H1 (cell line): Measurements from ENCODE around the gene NRXN3. TPM values are rescaled to one million over a fixed set of nuclear protein-coding genes. Genes with fewer than 3 reads are reported as not detected.

ENCODE experiments used
- CTCF ChIA-PET: fragments of 300-600 bp; sonication (Branson Sonifier 250); formaldehyde crosslinking; loops from one replicate; lab custom pipeline; 2021; ENCODE audit not compliant: partially characterized antibody; lab: Charles Lee
- POLR2A ChIA-PET: fragments of 300-600 bp; sonication (Branson Sonifier 250); formaldehyde crosslinking; loops from one replicate; lab custom pipeline; 2021; ENCODE audit warnings: inconsistent platforms; ENCODE audit not compliant: partially characterized antibody; lab: Charles Lee
- DNase-seq, 2 experiments: peaks; one replicate each; pipeline versions ENCODE4 v3.0.0 to v3.0.0-alpha.2; 2010 to 2022; ENCODE audit warnings: low spot score in 2 of 2, low read depth in 1 of 2, mixed read lengths in 1 of 2
- FAIRE-seq: peaks from 2 replicates; lab custom pipeline; 2011; peaks lifted over from hg19 to GRCh38; lab: Jason Lieb, UNC
- H2AFZ ChIP-seq: 2 replicates; pipeline ENCODE4 v1.8.1; 2012; ENCODE audit warnings: low read length, inconsistent platforms
- H2AK5ac ChIP-seq: 2 replicates; pipeline ENCODE4 v1.6.1; 2013; ENCODE audit warnings: low read depth, low read length
- H2BK120ac ChIP-seq: replicated peaks from 2 replicates; pipeline ENCODE3; 2013; ENCODE audit warnings: low read depth, low read length, inconsistent platforms
- H2BK12ac ChIP-seq: 2 replicates; pipeline ENCODE4 v1.6.1; 2013; ENCODE audit warnings: low read depth, low read length
- H2BK15ac ChIP-seq: 2 replicates; pipeline ENCODE4 v1.6.1; 2013; ENCODE audit warnings: low read length
- H2BK20ac ChIP-seq: 2 replicates; pipeline ENCODE4 v1.6.1; 2013; ENCODE audit warnings: low read length
- H2BK5ac ChIP-seq: 2 replicates; pipeline ENCODE4 v1.6.1; 2013; ENCODE audit warnings: low read depth, low read length
- H3K14ac ChIP-seq: 2 replicates; pipeline ENCODE4 v1.6.1; 2013; ENCODE audit warnings: inconsistent platforms; ENCODE audit not compliant: insufficient read length
- H3K18ac ChIP-seq: 2 replicates; pipeline ENCODE4 v1.6.1; 2013; ENCODE audit warnings: low read length; ENCODE audit errors: extremely low read depth
- H3K23ac ChIP-seq: 2 replicates; pipeline ENCODE4 v1.6.1; 2013; ENCODE audit warnings: inconsistent platforms; ENCODE audit not compliant: insufficient read length
- H3K23me2 ChIP-seq: 2 replicates; pipeline ENCODE4 v1.6.1; 2013; ENCODE audit warnings: low read depth, low read length
- H3K27ac ChIP-seq: 2 replicates; pipeline ENCODE4 v1.6.1; 2011; ENCODE audit warnings: low read depth, low read length, inconsistent platforms
- H3K27me3 ChIP-seq, 4 experiments: replicated peaks in 1 of 4; 1 replicate in 1 of 4; 2 replicates in 3 of 4; pipeline versions ENCODE4 v1.6.1 to v1.8.1; 2011 to 2013; ENCODE audit warnings: low read length in 3 of 4, mild to moderate bottlenecking in 3 of 4, inconsistent platforms in 2 of 4, mixed read lengths in 2 of 4, moderate library complexity in 1 of 4; ENCODE audit not compliant: control insufficient read depth in 3 of 4, insufficient read depth in 3 of 4; ENCODE audit errors: extremely low read depth in 1 of 4
- H3K36me3 ChIP-seq, 4 experiments: 2 replicates each; pipeline versions ENCODE4 v1.6.1 to v1.8.1; 2011 to 2013; ENCODE audit warnings: mild to moderate bottlenecking in 4 of 4, low read length in 3 of 4, moderate library complexity in 2 of 4, control low read depth in 1 of 4, inconsistent platforms in 1 of 4; ENCODE audit not compliant: insufficient read depth in 4 of 4, control insufficient read depth in 2 of 4
- H3K4ac ChIP-seq: replicated peaks from 2 replicates; pipeline ENCODE3; 2013; ENCODE audit warnings: low read length, low read depth, mixed read lengths, inconsistent platforms; ENCODE audit not compliant: insufficient read length
- H3K4me1 ChIP-seq, 4 experiments: replicated peaks in 1 of 4; 1 replicate in 1 of 4; 2 replicates in 3 of 4; pipeline versions ENCODE4 v1.6.1 to v1.8.1; 2011 to 2013; ENCODE audit warnings: low read length in 3 of 4, inconsistent platforms in 2 of 4, mixed read lengths in 1 of 4; ENCODE audit not compliant: insufficient read depth in 4 of 4, control insufficient read depth in 3 of 4
- H3K4me2 ChIP-seq, 2 experiments: 2 replicates each; pipeline versions ENCODE4 v1.6.1 to v1.8.1; 2011 to 2013; ENCODE audit warnings: low read depth in 2 of 2, low read length in 2 of 2, control low read depth in 1 of 2, inconsistent platforms in 1 of 2, mild to moderate bottlenecking in 1 of 2; ENCODE audit not compliant: insufficient read depth in 1 of 2
- H3K4me3 ChIP-seq, 4 experiments: fragments of 200-600, 300-600 bp in 1 of 4; sonication (generic), shearing (Covaris generic), sonication (Bioruptor Twin) in 1 of 4; 2 replicates each; pipeline versions ENCODE4 v1.5.1 to v1.8.1; 2011 to 2016; ENCODE audit warnings: low read length in 4 of 4, low read depth in 3 of 4, control low read depth in 2 of 4, inconsistent platforms in 2 of 4, mild to moderate bottlenecking in 2 of 4, mixed read lengths in 1 of 4, moderate library complexity in 1 of 4; ENCODE audit not compliant: insufficient read depth in 2 of 4; ENCODE audit errors: extremely low read depth in 1 of 4
- H3K56ac ChIP-seq: replicated peaks from 2 replicates; pipeline ENCODE3; 2013; ENCODE audit warnings: low read depth, mild to moderate bottlenecking, mixed read lengths, low read length, inconsistent platforms; ENCODE audit not compliant: insufficient read length
- H3K79me1 ChIP-seq: 2 replicates; pipeline ENCODE4 v1.6.1; 2013; ENCODE audit warnings: low read depth, low read length, control low read depth
- H3K79me2 ChIP-seq, 2 experiments: 2 replicates each; pipeline versions ENCODE4 v1.6.1 to v1.8.1; 2012 to 2013; ENCODE audit warnings: low read length in 2 of 2, mild to moderate bottlenecking in 2 of 2, inconsistent platforms in 1 of 2; ENCODE audit not compliant: insufficient read depth in 2 of 2, control insufficient read depth in 1 of 2
- H3K9ac ChIP-seq, 4 experiments: replicated peaks in 1 of 4; 1 replicate in 1 of 4; 2 replicates in 3 of 4; pipeline versions ENCODE4 v1.6.1 to v1.8.1; 2011 to 2013; ENCODE audit warnings: low read depth in 3 of 4, low read length in 3 of 4, control low read depth in 2 of 4, mild to moderate bottlenecking in 2 of 4, moderate library complexity in 2 of 4, inconsistent platforms in 1 of 4; ENCODE audit errors: extremely low read depth in 1 of 4
- H3K9me3 ChIP-seq, 2 experiments: 2 replicates each; pipeline versions ENCODE4 v1.6.1 to v1.8.1; 2012 to 2013; ENCODE audit warnings: mild to moderate bottlenecking in 2 of 2, moderate library complexity in 2 of 2, control low read depth in 1 of 2, inconsistent platforms in 1 of 2, low read depth in 1 of 2, low read length in 1 of 2, mixed read lengths in 1 of 2; ENCODE audit not compliant: insufficient read depth in 2 of 2
- H4K20me1 ChIP-seq, 2 experiments: replicated peaks in 1 of 2; 2 replicates each; pipeline versions ENCODE3 to v1.8.1; 2011 to 2013; ENCODE audit warnings: inconsistent platforms in 2 of 2, low read length in 2 of 2, mild to moderate bottlenecking in 1 of 2; ENCODE audit not compliant: insufficient read depth in 2 of 2, control insufficient read depth in 1 of 2
- H4K5ac ChIP-seq: 2 replicates; pipeline ENCODE4 v1.6.1; 2013; ENCODE audit warnings: low read length, low read depth, mixed read lengths, inconsistent platforms; ENCODE audit not compliant: insufficient read length
- H4K8ac ChIP-seq: 2 replicates; pipeline ENCODE4 v1.8.0; 2013; ENCODE audit warnings: mild to moderate bottlenecking, moderate library complexity, low read length, inconsistent platforms; ENCODE audit not compliant: insufficient read depth; ENCODE audit errors: extremely low read depth
- H4K91ac ChIP-seq: replicated peaks from 2 replicates; pipeline ENCODE3; 2013; ENCODE audit warnings: low read length, mixed read lengths, inconsistent platforms; ENCODE audit not compliant: insufficient read length
- TCF12 ChIP-seq: IDR thresholded peaks from 2 replicates; pipeline ENCODE4 v1.6.1; 2011; ENCODE audit warnings: low read depth, mild to moderate bottlenecking, low read length
- WGBS, 2 experiments: shearing (Covaris generic) in 1 of 2; methylation state at CpG; one replicate each; pipeline versions ENCODE4 v1.1.6 to v1.1.7; 2013 to 2015; ENCODE audit warnings: low lambda C conversion rate in 2 of 2, mixed read lengths in 2 of 2, inconsistent platforms in 1 of 2, low coverage in 1 of 2, missing lambda C conversion rate in 1 of 2; ENCODE audit not compliant: insufficient replicate concordance in 2 of 2, insufficient coverage in 1 of 2, insufficient read length in 1 of 2; ENCODE audit errors: extremely low coverage in 1 of 2, missing lambda C conversion rate in 1 of 2; 5-methylcytosine and 5-hydroxymethylcytosine counted together
- polyA plus RNA-seq, 7 experiments: library from polyadenylated mRNA; depleted of rRNA in 3 of 7; stranded (reverse) in 5 of 7; unstranded in 2 of 7; fragments of >200 nt in 5 of 7; fragments of 200-250 nt in 2 of 7; gene quantifications; 1 replicate in 5 of 7; 2 replicates in 1 of 7; 4 replicates in 1 of 7; pipeline versions ENCODE4 v1.2.1 to v1.2.3, GENCODE V29; 2011 to 2013; ENCODE audit warnings: missing spikeins in 2 of 7, mixed read lengths in 2 of 7
- total RNA-seq: library from RNA; stranded (reverse); fragmentation: NEBNext Ultra II Directional; extraction: Animal tissue kit (Norgen Biotek cat#: 25700); gene quantifications from 2 replicates; pipeline ENCODE4 v1.2.1, GENCODE V29; 2021
- TF ChIP-seq, protein P1 (sequence below): IDR thresholded peaks from 2 replicates; pipeline ENCODE4 v1.6.1; 2012; ENCODE audit warnings: inconsistent platforms

NRXN3 gene
- total and polyA plus RNA-seq, 2 of the 8 experiments (the other 6 are each of a cell fraction or from before 2014, with no cell fraction given): 2.6 to 4.1 TPM

DNA sequence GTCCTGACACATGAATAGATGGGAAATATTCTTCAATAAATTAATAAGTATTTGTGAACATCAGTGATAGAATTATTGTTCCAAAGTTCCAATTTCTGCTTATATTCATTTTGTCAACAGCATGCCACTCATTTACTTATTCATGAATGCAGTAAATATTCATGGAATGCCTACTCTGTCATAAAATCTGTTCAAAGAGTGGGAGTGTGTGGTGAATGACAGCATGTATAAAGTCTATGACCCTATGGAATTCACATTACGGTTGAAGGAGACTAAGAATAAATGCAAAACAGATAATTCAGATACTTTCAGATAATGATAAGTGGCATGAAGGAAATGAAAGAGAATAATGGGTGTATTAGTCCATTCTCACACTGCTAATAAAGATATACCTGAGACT is 494.7 kb downstream of the NRXN3 start:
- H3K56ac ChIP-seq: no peak overlapping the region
- no peak for FAIRE-seq
- H3K4ac ChIP-seq: no peak overlapping the region
- no peaks in the 10 kb centered on the region for H3K27me3 ChIP-seq
- no peak overlapping the region for H3K27ac ChIP-seq
- no peak overlapping the region for H3K18ac ChIP-seq
- no peak overlapping the region for H2BK120ac ChIP-seq
- H4K8ac ChIP-seq: no peak overlapping the region
- H3K9ac ChIP-seq: no peak overlapping the region
- H3K14ac ChIP-seq: no peak overlapping the region
- POLR2A ChIA-PET: no interaction called here
- H2BK15ac ChIP-seq: no peak overlapping the region
- no peaks in the 10 kb centered on the region for H3K79me2 ChIP-seq
- no peak overlapping the region for H3K4me3 ChIP-seq
- DNase-seq: no peak
- no peak overlapping the region for H2BK5ac ChIP-seq
- H2BK12ac ChIP-seq: no peak overlapping the region
- CTCF ChIA-PET: interaction anchor here (1.3 kb wide), 1 partner anchor 74 kb away, joined by 3 read pairs; no protein-coding TSS in a partner anchor
- H4K20me1 ChIP-seq: no peaks in the 10 kb centered on the region
- no peaks in the 10 kb centered on the region for H3K36me3 ChIP-seq
- no peak overlapping the region for H4K5ac ChIP-seq
- no peak overlapping the region for H3K23ac ChIP-seq
- TF ChIP-seq, protein P1, sequence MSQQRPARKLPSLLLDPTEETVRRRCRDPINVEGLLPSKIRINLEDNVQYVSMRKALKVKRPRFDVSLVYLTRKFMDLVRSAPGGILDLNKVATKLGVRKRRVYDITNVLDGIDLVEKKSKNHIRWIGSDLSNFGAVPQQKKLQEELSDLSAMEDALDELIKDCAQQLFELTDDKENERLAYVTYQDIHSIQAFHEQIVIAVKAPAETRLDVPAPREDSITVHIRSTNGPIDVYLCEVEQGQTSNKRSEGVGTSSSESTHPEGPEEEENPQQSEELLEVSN: no peak
- no peak for TF ChIP-seq TCF12
- no peak overlapping the region for H4K91ac ChIP-seq
- H3K4me1 ChIP-seq: no peaks in the 10 kb centered on the region
- H3K79me1 ChIP-seq: no peaks in the 10 kb centered on the region
- H2AK5ac ChIP-seq: no peak overlapping the region
- no peaks in the 10 kb centered on the region for H3K9me3 ChIP-seq
- H3K23me2 ChIP-seq: no peaks in the 10 kb centered on the region
- H2BK20ac ChIP-seq: no peak overlapping the region
- H3K4me2 ChIP-seq: no peak overlapping the region
- 95% methylated on average over 1 of the region's 1 CpG; no CpG with 5 or more reads in 1 of the 2 experiments for WGBS, 2 experiments
- H2AFZ ChIP-seq: no peak overlapping the region
